ACC112 (cell line): ENCODE measurements around the gene TRIM3.
A peak's percentile ranks its signal among the peaks of the same experiment; 100 is the strongest.
"Not testable (repeated sequence)": the region's sequence is repeated elsewhere in the genome, so short reads cannot be mapped to it uniquely, and the experiment has no call there.

Experiments
- H2AFZ ChIP-seq: fragments of 200-600 bp; sonication (generic); one replicate; pipeline ENCODE4 v1.6.0; 2017; ENCODE audit warnings: antibody characterized with exemption, low read length; ENCODE audit not compliant: unreplicated experiment
- H3K27ac ChIP-seq: fragments of 200-600 bp; sonication (generic); 2 replicates; pipeline ENCODE4 v1.5.1; 2014; ENCODE audit warnings: low read depth, mild to moderate bottlenecking, antibody characterized with exemption, low read length, moderate library complexity
- H3K27me3 ChIP-seq: fragments of 200-600 bp; sonication (generic); 2 replicates; pipeline ENCODE4 v1.6.1; 2014; ENCODE audit warnings: mild to moderate bottlenecking, antibody characterized with exemption, low read length, moderate library complexity, mixed read lengths; ENCODE audit not compliant: insufficient read depth
- H3K36me3 ChIP-seq: fragments of 200-600 bp; sonication (generic); 2 replicates; pipeline ENCODE4 v1.6.1; 2016; ENCODE audit warnings: mild to moderate bottlenecking, antibody characterized with exemption, low read length, moderate library complexity, mixed read lengths; ENCODE audit not compliant: insufficient read depth
- H3K4me1 ChIP-seq: fragments of 200-600 bp; sonication (generic); one replicate; pipeline ENCODE4 v1.6.1; 2016; ENCODE audit warnings: low read length, mixed read lengths; ENCODE audit not compliant: insufficient read depth, unreplicated experiment, control insufficient read depth
- H3K4me3 ChIP-seq: fragments of 200-600 bp; sonication (generic); 2 replicates; pipeline ENCODE4 v1.5.1; 2014; ENCODE audit warnings: mild to moderate bottlenecking, low read depth, low read length
- H3K79me2 ChIP-seq: fragments of 200-600 bp; sonication (generic); one replicate; pipeline ENCODE4 v1.6.0; 2016; ENCODE audit warnings: low read length; ENCODE audit not compliant: control insufficient read depth, unreplicated experiment, insufficient read depth

Gene TRIM3

DNA sequence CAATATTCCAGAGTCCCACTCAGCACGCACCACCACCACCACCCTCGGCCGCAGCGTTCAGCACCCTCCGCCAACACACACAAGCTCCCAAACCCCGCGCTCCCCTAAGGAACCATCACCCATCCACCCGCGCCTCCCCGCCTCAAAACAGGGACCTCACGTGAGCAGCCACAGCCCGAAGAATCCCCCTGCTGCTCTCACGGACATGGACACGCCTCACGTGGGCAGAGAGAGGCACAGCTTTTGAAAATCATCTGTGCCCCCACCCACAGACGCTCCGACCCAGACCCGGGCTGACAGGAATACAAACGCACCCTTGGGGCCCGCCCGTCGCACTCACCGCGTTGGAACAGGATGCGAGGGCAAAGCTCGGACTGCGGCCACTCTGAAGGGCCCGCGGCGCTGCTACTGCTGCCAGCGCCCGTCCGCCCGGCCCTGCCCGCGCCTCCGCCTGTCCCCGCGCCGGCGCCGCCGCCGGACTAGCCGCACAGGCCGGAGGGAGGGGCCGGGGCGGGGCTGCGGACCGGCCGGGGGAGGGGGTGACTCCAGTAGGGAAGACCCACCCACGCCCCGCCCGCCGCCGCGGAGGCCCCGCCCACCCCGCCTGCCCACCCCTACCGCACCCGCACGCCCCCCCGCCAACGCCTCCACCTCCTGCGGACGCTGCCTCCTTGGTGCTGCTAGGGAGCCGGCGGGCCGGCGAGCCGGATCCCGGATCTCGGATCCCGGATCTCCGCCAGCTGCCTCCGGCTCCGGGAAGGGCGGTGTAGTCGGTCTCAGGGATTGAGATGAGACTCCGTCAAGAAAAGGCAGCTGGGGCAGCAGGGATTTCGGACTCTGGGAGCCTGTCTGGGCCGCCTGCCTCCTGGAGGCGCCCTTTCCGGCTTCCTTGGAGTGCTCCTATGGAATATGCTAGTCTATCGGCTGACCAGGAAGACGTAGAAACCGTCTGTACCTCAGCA, at the start of gene TRIM3:
TSS of gene TRIM3 (minus strand) at position 491 of the 962 bp plus-strand sequence. CDS start 8,246 bp downstream, outside the sequence.
- Histone ChIP-seq H3K27me3 (no peaks in the 10 kb centered on the region), H3K4me1 (peaks cover 15% of the 10 kb centered on the region), H3K36me3 (0 out of 2 replicates have a peak, but pooled peaks cover 8% of the 10 kb centered on the region), H3K79me2 (peaks cover 14% of the 10 kb centered on the region), H2AFZ (peak within 1 kb of the TSS; percentile 90), H3K4me3 (peak within 1 kb of the TSS; percentile 84), H3K27ac (peak within 1 kb of the TSS; percentile 62)

DNA sequence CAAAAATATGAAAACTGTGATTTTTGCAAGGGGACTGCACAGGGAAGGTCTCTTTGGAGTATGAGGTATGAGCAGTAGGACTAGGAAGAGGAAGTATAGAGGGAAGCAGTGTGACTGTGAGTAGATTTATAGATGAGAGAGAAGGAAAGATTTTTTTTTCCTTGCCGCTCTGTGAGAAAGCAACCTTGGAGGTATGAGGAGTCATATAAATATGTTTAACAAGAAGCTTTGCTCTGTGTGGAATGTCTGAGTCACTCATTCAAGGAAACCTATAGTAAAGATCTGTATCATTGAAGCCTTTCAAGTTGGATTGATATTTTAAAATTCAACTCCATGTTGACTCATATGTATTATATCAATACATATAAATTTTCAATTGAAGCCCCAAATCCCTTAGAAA, 49.5 kb upstream of the TRIM3 start:
- peaks cover 10% of the 10 kb centered on the region for H3K4me1 ChIP-seq
- H3K79me2 ChIP-seq: no peaks in the 10 kb centered on the region
- 0 out of 2 replicates have a peak overlapping the region, but pooled peaks have one; percentile 32 for H3K27ac ChIP-seq
- H3K36me3 ChIP-seq: peaks cover 9% of the 10 kb centered on the region; the same call in 1 of the 2 replicates
- H3K27me3 ChIP-seq: no peaks in the 10 kb centered on the region
- no peak overlapping the region for H3K4me3 ChIP-seq
- H2AFZ ChIP-seq: no peak overlapping the region

DNA sequence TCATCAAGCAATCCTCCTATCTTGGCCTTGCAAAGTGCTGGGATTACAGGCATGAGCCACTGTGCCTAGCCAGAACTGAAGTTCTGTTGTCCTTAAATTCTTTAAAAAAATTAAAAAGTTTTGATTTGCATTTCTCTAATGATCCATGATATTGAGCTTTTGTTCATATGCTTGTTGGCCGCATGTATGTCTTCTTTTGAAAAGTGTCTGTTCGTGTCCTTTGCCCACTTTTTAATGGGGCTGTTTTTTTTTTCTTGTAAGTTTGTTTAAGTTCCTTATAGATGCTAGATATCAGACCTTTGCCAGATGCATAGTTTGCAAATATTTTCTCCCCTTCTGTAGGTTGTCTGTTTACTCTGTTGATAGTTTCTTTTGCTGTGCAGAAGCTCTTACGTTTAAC, 48.2 kb upstream of the TRIM3 start:
- Histone ChIP-seq H3K4me1 (peaks cover 10% of the 10 kb centered on the region), H3K36me3 (peaks cover 11% of the 10 kb centered on the region; the same call in 1 of the 2 replicates)
- H3K4me3 ChIP-seq, H3K27ac ChIP-seq, H3K79me2 ChIP-seq, H2AFZ ChIP-seq, H3K27me3 ChIP-seq: not testable (repeated sequence)

DNA sequence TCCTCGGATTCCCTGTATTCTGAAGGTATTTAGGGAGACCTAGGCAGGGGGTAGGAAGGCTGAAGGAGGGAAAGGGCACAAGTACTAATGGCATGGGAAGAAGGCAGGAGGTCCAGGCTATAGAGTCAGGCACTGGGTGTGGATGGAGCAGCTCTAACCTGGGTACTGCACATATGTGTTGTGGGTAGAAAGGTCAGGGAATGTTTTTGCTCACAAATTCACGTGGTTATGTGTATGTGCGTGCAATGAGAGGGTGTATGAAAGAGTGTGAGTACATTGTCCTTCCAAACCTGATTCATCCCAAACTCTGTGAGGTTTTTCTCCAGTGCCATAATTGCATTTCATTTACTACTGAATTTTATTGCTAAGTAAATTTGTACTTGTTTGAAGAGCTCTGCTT, 46.5 kb upstream of the TRIM3 start:
- Histone ChIP-seq H3K27me3 (no peaks in the 10 kb centered on the region), H3K27ac (no peak overlapping the region), H2AFZ (no peak overlapping the region), H3K79me2 (no peaks in the 10 kb centered on the region), H3K36me3 (peaks cover 11% of the 10 kb centered on the region; the same call in 1 of the 2 replicates), H3K4me3 (no peak overlapping the region), H3K4me1 (peaks cover 10% of the 10 kb centered on the region)

DNA sequence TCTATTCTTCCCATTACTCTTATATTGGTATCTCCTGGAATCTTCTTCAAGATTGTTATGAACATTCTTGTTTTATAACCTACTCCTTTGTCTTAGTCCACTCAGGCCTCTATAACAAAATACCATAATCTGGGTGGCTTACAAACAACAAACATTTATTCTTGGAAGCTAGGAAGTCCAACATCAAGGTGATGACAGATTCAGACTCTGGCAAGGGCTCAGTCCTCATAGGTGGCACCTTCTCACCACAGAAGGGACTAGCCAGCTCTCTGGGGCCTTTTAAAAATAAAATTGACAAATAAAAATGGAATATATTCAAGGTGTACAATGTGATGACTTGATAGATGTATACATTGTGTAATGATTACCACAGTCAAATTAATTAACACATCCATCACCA, 43.1 kb upstream of the TRIM3 start:
- Histone ChIP-seq H2AFZ (no peak overlapping the region), H3K36me3 (peaks cover 19% of the 10 kb centered on the region; the same call in 1 of the 2 replicates)

DNA sequence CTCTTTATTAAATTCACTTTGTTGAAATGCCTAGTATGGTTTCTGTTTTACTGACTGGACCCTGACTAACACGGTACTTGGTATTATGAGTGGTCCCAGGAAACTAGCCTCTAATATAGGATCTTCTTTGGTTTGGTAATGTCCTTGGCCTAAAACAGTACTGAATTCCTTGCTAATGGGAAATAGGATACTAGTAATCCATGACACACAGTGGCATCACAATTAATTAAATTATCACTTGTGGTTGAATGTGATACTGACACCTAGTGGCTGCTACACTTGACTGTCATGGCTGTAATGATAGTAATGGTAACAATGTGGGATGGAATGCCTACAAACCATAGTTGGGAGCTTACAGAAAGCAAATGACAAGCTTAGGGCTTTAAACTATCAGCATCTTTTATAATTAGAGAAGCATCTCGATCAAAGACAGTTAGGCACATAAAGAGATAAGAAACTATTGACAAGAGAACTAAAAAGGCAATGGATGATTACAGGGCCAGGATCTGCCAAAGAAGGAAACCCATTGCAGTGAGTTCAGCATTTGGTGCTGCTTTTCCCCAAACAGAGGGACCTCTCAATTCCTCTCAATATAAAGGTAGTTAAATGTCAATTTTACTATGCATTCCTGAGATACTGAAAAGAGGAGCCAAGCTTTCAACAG, 32.0 kb upstream of the TRIM3 start:
- Histone ChIP-seq H3K4me1 (peaks cover 4% of the 10 kb centered on the region), H2AFZ (no peak overlapping the region), H3K27me3 (no peaks in the 10 kb centered on the region), H3K79me2 (no peaks in the 10 kb centered on the region), H3K36me3 (peaks cover 8% of the 10 kb centered on the region; the same call in 1 of the 2 replicates), H3K27ac (peak overlapping the region; percentile 15; the same call in 1 of the 2 replicates), H3K4me3 (no peak overlapping the region)

More for the DNA sequence above, 43.1 kb upstream of the TRIM3 start:
- no peaks in the 10 kb centered on the region for H3K27me3 ChIP-seq
- H3K79me2 ChIP-seq: no peaks in the 10 kb centered on the region
- no peaks in the 10 kb centered on the region for H3K4me1 ChIP-seq
- H3K4me3 ChIP-seq: no peak overlapping the region
- H3K27ac ChIP-seq: no peak overlapping the region

DNA sequence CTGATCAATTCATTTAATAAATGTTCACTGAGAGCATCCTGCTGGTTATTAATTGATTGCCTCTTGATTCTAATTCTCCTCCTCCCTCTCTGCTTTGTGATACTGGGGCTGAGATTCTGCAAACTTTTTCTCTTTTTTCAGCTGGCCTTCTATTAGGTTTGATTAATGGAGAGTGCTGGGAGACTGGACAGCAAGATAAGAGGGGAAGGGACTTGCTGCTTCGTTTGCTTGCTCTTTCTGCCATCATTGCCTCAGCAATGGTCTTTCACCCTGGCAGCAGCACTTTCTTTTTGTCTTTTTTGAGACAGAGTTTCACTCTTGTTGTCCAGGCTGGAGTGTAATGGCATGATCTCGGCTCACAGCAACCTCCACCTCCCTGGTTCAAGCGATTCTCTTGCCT, 30.4 kb upstream of the TRIM3 start:
- Histone ChIP-seq H3K27ac (no peak overlapping the region), H3K27me3 (no peaks in the 10 kb centered on the region), H3K4me3 (no peak overlapping the region)

DNA sequence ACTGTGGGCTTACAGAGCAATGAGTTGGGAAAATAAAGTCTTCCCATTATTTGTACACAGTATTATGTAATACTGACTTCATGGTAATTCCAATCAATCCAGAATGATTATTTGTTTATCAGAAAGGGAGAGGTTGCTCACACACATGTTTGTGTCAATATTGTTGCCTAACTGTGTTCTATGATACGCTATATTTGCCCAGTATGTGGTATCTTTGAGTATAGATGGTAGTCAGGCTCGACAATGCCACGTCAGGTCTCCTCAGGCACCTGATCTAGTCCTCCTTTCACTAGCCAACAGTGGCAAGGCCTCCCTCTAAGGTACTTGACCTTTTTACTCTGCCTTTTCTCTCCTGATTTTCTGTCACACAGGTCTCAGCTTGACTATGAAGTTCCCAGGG, 28.6 kb upstream of the TRIM3 start:
- Histone ChIP-seq H3K4me1 (peaks cover 10% of the 10 kb centered on the region), H3K4me3 (no peak overlapping the region), H3K36me3 (0 out of 2 replicates have a peak, but pooled peaks cover 3% of the 10 kb centered on the region), H3K27me3 (no peaks in the 10 kb centered on the region), H2AFZ (no peak overlapping the region), H3K27ac (no peak overlapping the region), H3K79me2 (no peaks in the 10 kb centered on the region)

More for the DNA sequence above, 30.4 kb upstream of the TRIM3 start:
- Histone ChIP-seq H3K79me2 (no peaks in the 10 kb centered on the region), H3K36me3 (0 out of 2 replicates have a peak, but pooled peaks cover 3% of the 10 kb centered on the region), H2AFZ (no peak overlapping the region), H3K4me1 (peaks cover 10% of the 10 kb centered on the region)

DNA sequence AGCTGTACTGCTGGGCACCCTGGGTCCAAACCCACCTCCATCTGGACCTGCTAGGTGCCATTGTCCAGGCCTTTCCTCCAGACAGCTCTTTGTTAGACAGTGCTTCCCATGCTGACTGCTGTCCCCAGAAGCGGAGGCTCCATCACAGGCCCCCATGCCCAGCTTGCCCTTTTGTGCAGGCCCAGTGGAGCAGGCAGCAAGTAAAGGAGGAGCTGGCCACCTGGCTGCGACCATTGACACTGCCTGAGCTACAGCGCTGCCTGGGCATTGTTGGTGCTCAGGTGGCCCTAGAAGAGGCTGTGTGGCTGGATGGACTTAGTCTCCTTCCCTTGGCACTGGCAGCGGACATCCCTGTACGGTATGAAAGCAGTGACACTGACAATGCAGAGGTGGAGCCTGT, 24.8 kb upstream of the TRIM3 start:
- H3K36me3 ChIP-seq: 0 out of 2 replicates have a peak, but pooled peaks cover 7% of the 10 kb centered on the region
- no peak overlapping the region for H3K27ac ChIP-seq
- H3K27me3 ChIP-seq: no peaks in the 10 kb centered on the region
- H2AFZ ChIP-seq: no peak overlapping the region
- peaks cover 8% of the 10 kb centered on the region for H3K4me1 ChIP-seq
- H3K79me2 ChIP-seq: no peaks in the 10 kb centered on the region
- H3K4me3 ChIP-seq: no peak overlapping the region

DNA sequence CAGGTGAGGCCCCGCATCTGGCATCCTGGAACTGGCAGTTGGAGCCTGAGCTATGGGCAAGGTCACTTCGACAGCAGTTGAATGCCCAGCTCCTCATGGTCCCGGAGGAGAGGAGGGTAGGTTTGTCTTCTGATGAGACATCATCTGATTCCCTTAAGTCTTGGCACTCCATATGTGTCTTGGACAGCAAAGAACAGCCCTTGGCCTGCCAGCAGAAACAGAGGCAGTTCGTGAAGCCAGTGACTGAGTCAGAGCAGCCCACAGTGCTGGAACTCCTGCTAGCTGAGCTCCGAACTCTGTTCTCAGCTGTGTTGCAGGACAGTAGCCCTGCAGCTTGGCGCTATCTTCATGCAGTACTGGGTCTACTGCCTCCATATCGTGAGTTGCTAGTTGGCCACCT, 24.4 kb upstream of the TRIM3 start:
- Histone ChIP-seq H3K36me3 (0 out of 2 replicates have a peak, but pooled peaks cover 5% of the 10 kb centered on the region), H2AFZ (no peak overlapping the region), H3K27ac (no peak overlapping the region), H3K4me1 (peaks cover 6% of the 10 kb centered on the region), H3K79me2 (no peaks in the 10 kb centered on the region), H3K27me3 (no peaks in the 10 kb centered on the region), H3K4me3 (no peak overlapping the region)
